ENCODE data around the gene PPP1R18.

Gene PPP1R18

GRCh38 chr6:30705620-30706019 is 19.2 kb upstream of the PPP1R18 start:
- TF ChIP-seq CTCF (conservative IDR thresholded peaks at IDR 0.05; ENCODE audit: low read depth, low read length) = no peak
- DNase-seq (ENCODE audit: low read depth) = no peak
- H3K4me3 ChIP-seq (ENCODE audit: low read depth, low read length) = no peak overlapping the region

GRCh38 chr6:30703821-30704220 is 17.4 kb upstream of the PPP1R18 start:
- TF ChIP-seq CTCF (conservative IDR thresholded peaks at IDR 0.05; ENCODE audit: low read depth, low read length) = no peak
- DNase-seq (ENCODE audit: low read depth) = peak; percentile 63
- H3K4me3 ChIP-seq (ENCODE audit: low read depth, low read length) = no peak overlapping the region

GRCh38 chr6:30703011-30703410 is 16.6 kb upstream of the PPP1R18 start:
- no peak for DNase-seq (ENCODE audit: low read depth)
- H3K4me3 ChIP-seq (ENCODE audit: low read depth, low read length) = no peak overlapping the region
- TF ChIP-seq CTCF (conservative IDR thresholded peaks at IDR 0.05; ENCODE audit: low read depth, low read length) = no peak

- H3K4me3 ChIP-seq (ENCODE audit: low read depth, low read length) = no peak overlapping the region
- DNase-seq (ENCODE audit: low read depth) = no peak
- TF ChIP-seq CTCF (conservative IDR thresholded peaks at IDR 0.05; ENCODE audit: low read depth, low read length) = no peak
These were observed 13.9 kb upstream of the PPP1R18 start for GRCh38 chr6:30700340-30700739.

GRCh38 chr6:30696432-30696831 is 10.0 kb upstream of the PPP1R18 start:
- TF ChIP-seq CTCF (conservative IDR thresholded peaks at IDR 0.05; ENCODE audit: low read depth, low read length) = no peak
- DNase-seq (ENCODE audit: low read depth) = no peak
- H3K4me3 ChIP-seq (ENCODE audit: low read depth, low read length) = no peak overlapping the region

- DNase-seq (ENCODE audit: low read depth) = no peak
- H3K4me3 ChIP-seq (ENCODE audit: low read depth, low read length) = peak overlapping the region; percentile 69
- no peak for TF ChIP-seq CTCF (conservative IDR thresholded peaks at IDR 0.05; ENCODE audit: low read depth, low read length)
These were observed 4.9 kb upstream of the PPP1R18 start for GRCh38 chr6:30691208-30691847.

All from choroid plexus epithelial cell (primary cell).